Myocyte (in vitro differentiated cells): ENCODE data around the gene PARVG. TPM values are rescaled to one million over a fixed set of nuclear protein-coding genes. Genes with fewer than 3 reads are reported as not detected.

Experiments
- DNase-seq: peaks from one replicate; pipeline ENCODE4 v3.0.0-alpha.2; 2012; ENCODE audit warnings: low read depth
- total RNA-seq: library from RNA; depleted of rRNA; stranded (reverse); fragments of >200 nt; gene quantifications from 2 replicates; pipeline ENCODE4 v1.2.3, GENCODE V29; 2014

PARVG gene
- total RNA-seq, 1 donor from 2014 or later, result not detected

- DNase-seq, result peak; percentile 11
Observed at GRCh38 chr22:44179989-44180705, 578 bp upstream of the PARVG start.

GRCh38 chr22:44181033-44181911 lies 547 bp downstream of the PARVG start:
- DNase-seq, result no peak

- DNase-seq, result no peak
Observed at GRCh38 chr22:44181912-44182587, 1.3 kb downstream of the PARVG start.

- no peak for DNase-seq
Observed at GRCh38 chr22:44182588-44183286, 2.0 kb downstream of the PARVG start.

GRCh38 chr22:44183287-44183588 lies 2.5 kb downstream of the PARVG start:
- no peak for DNase-seq

GRCh38 chr22:44184006-44184405 lies 3.3 kb downstream of the PARVG start:
- no peak for DNase-seq

GRCh38 chr22:44185237-44186120 lies 4.8 kb downstream of the PARVG start:
- no peak for DNase-seq

GRCh38 chr22:44186121-44186510 lies 5.4 kb downstream of the PARVG start:
- no peak for DNase-seq

GRCh38 chr22:44186737-44187136 lies 6.0 kb downstream of the PARVG start:
- no peak for DNase-seq

GRCh38 chr22:44187652-44188230 lies 7.0 kb downstream of the PARVG start:
- no peak for DNase-seq

- no peak for DNase-seq
Observed at GRCh38 chr22:44188316-44188715, 7.6 kb downstream of the PARVG start.

- DNase-seq, result no peak
Observed at GRCh38 chr22:44188986-44189630, 8.4 kb downstream of the PARVG start.

GRCh38 chr22:44190381-44190976 lies 9.8 kb downstream of the PARVG start:
- DNase-seq, result no peak

- DNase-seq, result no peak
Observed at GRCh38 chr22:44191036-44191454, 10.3 kb downstream of the PARVG start.

GRCh38 chr22:44192098-44192815 lies 11.5 kb downstream of the PARVG start:
- no peak for DNase-seq

GRCh38 chr22:44192816-44193534 lies 12.2 kb downstream of the PARVG start:
- no peak for DNase-seq

GRCh38 chr22:44193535-44193891 lies 12.8 kb downstream of the PARVG start:
- no peak for DNase-seq

GRCh38 chr22:44194569-44194968 lies 13.8 kb downstream of the PARVG start:
- DNase-seq, result no peak
